Midbrain (tissue), 1 donor: ENCODE data around the gene GPATCH4.
"Not testable (repeated sequence)": the region's sequence is repeated elsewhere in the genome, so short reads cannot be mapped to it uniquely, and the experiment has no call there.

ENCODE experiments used
- DNase-seq: peaks from one replicate; lab custom pipeline; 2025; lab: John Stamatoyannopoulos, UW

Gene GPATCH4

DNA sequence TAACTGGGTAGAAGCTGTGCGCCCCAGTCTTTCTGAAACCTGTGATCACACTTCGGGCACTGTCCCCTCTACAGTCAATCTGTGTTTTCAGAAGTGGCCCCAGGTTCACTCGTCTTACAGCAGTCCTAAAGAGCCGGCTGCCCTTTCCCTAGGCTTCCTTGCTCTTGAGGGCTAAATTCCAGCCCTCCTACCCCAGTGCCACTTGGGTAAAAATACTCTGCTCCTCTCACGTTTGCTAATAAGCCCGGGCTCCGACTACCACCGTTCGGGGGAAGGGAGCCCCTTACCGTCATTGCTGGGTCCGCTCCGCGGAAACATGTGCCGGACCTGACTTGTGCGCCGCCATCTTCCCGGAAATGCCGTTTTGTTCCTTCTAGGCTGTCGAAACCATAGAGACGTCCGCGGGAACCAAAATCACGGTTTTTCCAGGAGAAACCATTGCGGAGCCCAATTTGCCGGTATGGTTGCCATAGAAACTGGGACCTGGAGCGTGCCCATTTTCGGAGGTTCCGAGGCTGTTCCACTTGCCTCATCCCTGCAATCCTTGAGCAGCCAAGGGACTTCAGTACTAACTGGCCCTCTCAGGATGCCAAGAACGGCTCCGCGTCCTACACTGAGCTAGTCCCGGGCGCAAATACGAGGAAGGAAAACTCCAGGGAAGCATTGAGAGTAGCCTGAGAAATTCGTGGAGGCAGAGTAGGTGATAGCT, at the start of gene GPATCH4:
TSS of gene GPATCH4 (minus strand) at position 358 of the 709 bp plus-strand sequence.
- DNase-seq = peak; percentile 86

DNA sequence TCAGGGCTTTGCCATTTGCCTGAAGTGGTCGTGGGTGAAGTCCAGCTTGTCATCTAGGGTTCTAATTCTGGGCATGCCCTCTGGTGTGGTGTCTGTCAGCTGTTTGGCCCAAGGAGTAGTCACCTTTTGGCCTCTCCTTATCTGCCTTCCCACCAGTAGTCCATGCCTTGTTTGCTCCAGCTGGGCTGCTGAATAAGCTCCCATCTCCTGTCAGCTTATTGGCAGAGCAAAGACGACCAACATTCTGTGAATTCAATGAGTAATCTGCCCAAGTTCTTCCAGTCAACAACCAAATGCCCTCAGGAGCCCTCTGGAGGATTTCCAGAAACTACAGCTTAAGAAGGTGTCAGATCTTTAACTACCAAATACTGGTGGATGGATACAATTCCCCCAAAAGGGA, 47.7 kb upstream of the GPATCH4 start:
- no peak for DNase-seq

GRCh38 chr1:156648496-156648895, 47.2 kb upstream of the GPATCH4 start:
- DNase-seq = no peak

DNA sequence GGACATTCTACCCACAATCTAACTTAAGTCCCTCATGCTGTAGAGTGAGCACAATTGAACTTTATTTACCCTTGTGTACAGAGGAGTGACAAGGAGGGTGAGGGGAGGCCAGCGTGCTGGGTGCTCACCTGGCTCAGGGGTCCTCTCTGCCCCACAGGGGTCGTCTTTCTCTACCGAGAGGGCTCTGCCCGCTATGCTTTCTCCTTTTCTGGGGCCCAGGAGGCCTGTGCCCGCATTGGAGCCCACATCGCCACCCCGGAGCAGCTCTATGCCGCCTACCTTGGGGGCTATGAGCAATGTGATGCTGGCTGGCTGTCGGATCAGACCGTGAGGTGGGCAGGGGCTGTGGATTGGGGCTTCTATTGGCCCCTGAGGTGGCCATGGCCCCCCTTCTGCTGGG, 46.1 kb upstream of the GPATCH4 start:
- DNase-seq = no peak

DNA sequence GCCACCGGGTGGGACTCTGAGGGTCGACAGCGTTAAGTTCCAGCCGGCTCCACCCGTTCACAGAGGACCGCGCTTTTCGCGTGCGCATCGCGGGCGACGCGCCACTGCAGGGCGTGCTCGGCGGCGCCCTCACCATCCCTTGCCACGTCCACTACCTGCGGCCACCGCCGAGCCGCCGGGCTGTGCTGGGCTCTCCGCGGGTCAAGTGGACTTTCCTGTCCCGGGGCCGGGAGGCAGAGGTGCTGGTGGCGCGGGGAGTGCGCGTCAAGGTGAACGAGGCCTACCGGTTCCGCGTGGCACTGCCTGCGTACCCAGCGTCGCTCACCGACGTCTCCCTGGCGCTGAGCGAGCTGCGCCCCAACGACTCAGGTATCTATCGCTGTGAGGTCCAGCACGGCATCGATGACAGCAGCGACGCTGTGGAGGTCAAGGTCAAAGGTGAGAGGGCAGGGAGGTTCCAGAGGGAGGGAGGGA, 45.5 kb upstream of the GPATCH4 start:
- DNase-seq = no peak

GRCh38 chr1:156645666-156646065, 44.4 kb upstream of the GPATCH4 start:
- DNase-seq = no peak

DNA sequence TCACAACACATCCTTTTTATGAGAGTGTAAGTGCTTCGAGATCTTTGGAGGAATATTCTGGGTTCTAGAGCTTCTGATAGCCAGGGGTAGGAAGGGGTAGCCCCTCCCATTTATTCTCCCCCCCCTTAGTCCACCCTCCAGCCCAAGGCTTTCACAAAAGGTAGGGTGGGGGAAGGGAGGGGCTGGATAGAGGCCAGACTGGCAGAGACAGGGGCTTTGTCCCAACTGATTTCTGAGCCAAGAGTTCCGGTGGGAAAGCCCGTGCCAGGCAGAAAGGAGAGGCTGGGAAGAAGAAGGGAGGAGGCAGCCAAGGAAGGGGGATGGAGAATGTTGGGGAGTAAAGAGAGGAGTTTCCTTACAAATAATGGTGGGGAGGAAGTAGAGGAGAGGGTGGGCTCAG, 43.8 kb upstream of the GPATCH4 start:
- no peak for DNase-seq

- no peak for DNase-seq
Observed at GRCh38 chr1:156644640-156645039, 43.4 kb upstream of the GPATCH4 start.

- no peak for DNase-seq
Observed at GRCh38 chr1:156644146-156644545, 42.9 kb upstream of the GPATCH4 start.

DNA sequence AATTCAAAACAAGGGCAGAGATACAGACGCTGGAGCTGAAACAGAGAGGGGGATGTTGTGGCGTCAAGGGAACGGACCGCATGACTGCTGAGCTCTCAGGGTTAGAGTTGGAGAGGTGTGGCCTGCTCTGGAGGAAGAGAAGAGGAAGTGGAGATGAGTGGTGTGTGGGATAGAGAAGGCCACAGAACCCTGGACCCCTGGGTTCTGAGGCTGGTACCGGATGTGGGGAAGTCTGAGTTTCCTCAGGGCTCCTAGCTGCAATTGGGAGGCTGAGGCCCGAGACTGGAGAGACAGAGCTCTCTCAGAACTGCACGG, 42.5 kb upstream of the GPATCH4 start:
- DNase-seq = peak; percentile 9

DNA sequence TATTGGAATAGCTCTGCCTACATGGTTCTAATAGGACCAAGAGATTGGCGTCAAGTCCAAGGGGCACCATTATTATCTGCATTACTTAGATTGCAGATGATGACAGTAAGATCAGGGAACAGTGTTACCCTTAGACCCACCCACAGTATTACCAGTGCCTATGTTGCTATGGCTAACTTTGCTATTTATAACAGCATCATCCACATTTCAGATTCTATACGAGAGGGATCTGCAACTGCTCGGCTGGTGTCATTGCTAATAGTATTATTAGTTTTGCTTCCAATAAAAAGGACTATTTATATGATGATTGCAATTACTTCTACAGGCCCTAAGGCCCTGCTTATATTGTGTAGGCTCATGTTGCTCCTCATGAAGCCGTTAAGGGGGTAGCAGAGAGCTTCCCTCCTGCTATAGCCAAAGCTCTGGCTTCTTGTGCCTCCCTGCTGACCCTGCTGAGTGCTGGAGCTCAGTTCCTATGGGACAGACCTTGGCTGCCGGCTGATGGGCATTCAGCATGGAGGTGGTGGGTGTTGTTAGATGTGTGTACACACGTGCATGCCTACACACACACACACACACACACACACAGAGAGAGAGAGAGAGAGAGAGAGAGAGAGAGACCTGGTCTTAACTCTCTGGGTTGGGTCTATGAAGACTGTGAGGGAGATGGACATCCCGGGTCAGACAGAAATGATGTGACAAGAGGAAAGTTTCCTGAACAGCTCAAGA, 41.9 kb upstream of the GPATCH4 start:
- peak; percentile 14 for DNase-seq

DNA sequence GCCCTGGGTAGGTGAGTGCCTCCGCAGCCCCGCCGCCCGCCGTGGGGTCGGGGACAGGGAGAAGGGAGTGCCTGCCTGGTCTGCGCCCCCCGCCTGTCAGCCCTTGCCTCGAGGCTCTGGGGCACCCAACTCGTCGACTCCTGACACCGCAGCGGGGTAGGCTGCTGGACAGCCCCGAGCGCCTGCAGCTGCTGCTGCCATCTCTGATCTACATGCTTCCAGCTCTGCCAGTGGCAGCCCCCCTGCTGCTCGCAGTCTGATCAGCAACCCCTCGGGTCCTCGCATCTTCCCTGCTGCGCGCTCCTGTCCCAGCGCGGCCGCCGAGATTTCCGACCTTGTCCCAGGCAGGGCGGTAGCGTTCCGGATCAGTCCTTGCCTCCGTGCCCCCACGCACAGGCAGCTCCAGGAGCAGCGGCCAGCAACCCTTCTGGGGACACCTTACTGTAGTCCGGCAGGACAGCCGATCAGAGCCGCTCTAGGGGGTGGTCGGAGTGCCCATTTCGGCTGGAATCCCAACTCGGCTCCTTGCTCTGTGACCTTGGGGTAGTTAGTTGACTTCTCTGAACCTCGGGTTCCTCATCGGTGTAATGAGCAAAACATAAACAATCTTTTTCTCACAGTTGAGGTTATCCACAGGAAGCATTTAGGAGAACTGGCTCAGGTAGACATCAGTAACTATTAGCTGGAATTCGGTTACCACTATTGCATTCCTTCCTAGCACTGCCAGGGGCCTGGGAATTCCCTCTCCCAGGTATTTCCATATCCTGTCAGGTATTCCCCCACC, 41.2 kb upstream of the GPATCH4 start:
- DNase-seq = peak; percentile 39

- peak; percentile 81 for DNase-seq
Observed at GRCh38 chr1:156641761-156642264, 40.5 kb upstream of the GPATCH4 start, which contains the start of gene BCAN. BCAN (plus strand) TSS chr1:156642117; CDS start chr1:156646055, 3,938 bp downstream.

GRCh38 chr1:156640842-156641706, 39.8 kb upstream of the GPATCH4 start:
- peak; percentile 52 for DNase-seq

- no peak for DNase-seq
Observed at GRCh38 chr1:156639601-156640101, 38.4 kb upstream of the GPATCH4 start.

GRCh38 chr1:156638189-156638985, 37.1 kb upstream of the GPATCH4 start:
- no peak for DNase-seq

- DNase-seq = no peak
Observed at GRCh38 chr1:156632355-156632754, 31.1 kb upstream of the GPATCH4 start.

DNA sequence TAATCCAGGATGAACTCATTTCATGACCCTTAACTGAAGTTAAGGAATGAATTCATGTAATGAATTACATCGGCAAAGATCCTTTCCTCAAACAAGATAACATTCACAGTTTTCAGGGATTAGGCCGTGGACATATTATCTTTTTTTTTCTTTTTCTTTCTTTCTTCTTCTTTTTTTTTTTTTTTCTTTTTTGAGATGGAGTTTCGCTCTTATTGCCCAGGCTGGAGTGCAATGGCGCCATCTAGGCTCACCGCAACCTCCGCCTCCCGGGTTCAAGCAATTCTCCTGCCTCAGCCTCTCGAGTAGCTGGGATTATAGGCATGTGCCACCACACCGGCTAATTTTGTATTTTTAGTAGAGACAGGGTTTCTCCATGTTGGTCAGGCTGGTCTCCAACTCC, 29.9 kb upstream of the GPATCH4 start:
- not testable (repeated sequence) for DNase-seq

DNA sequence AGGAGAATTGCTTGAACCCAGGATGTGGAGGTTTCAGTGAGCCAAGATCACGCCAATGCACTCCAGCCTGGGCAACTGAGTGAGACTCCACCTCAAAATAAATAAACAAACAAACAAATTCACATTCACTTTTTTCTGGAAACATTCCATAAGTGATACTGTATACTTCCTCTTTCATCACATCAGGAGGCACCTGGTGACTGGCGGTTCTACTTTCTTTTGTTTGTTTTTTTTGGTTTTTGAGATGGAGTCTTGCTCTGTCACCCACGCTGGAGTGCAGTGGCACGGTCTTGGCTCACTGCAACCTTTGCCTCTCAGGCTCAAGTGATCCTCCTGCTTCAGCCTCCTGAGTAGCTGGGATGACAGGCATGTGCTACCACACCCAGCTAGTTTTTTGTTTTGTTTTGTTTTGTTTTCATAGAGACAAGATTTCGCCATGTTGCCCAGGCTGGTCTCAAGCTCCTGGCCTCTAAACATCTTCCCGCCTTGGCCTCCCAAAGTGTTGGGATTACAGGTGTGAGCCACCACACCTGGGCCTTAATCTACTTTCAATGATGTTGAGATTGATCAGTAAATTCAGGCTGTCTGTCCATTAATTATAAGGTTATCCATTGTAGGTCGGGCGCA, 28.7 kb upstream of the GPATCH4 start:
- no peak for DNase-seq

GRCh38 chr1:156627313-156627880, 26.1 kb upstream of the GPATCH4 start:
- peak; percentile 33 for DNase-seq
